GM12891 (cell line): ENCODE measurements around the gene HLA-DRA.

Source experiments
- POLR2A ChIP-seq: IDR thresholded peaks from 2 replicates; pipeline ENCODE4 v1.6.1; 2011; ENCODE audit warnings: low read depth, low read length, control low read depth
- POLR2AphosphoS5 ChIP-seq: IDR thresholded peaks from 2 replicates; pipeline ENCODE4 v1.6.1; 2011; ENCODE audit warnings: low read depth, low read length, control low read depth
- POU2F2 ChIP-seq: IDR thresholded peaks from 2 replicates; pipeline ENCODE4 v1.6.1; 2011; ENCODE audit warnings: low read depth, mild to moderate bottlenecking, control low read depth, low read length, moderate library complexity
- TAF1 ChIP-seq: IDR thresholded peaks from 2 replicates; pipeline ENCODE4 v1.6.1; 2011; ENCODE audit warnings: low read depth, low read length, control low read depth

- TF ChIP-seq POLR2AphosphoS5 (no peak), TAF1 (no peak), POLR2A (no peak), POU2F2 (no peak)
Observed at GRCh38 chr6:32405656-32406055, 34.0 kb upstream of the HLA-DRA start.
